IMR-90 (cell line): ENCODE measurements around the gene METTL17. TPM values are rescaled to one million over a fixed set of nuclear protein-coding genes. Genes with fewer than 3 reads are reported as not detected.

Source experiments
- ATAC-seq: fragments of 200-7000 bp; cut with Tn5 transposase; 2 replicates; pipeline ENCODE4 v1.9.1; 2020; ENCODE audit warnings: low read depth, mild to moderate bottlenecking, moderate library complexity
- BruUV-seq: library from RNA; stranded (reverse); fragments of 400-500 nt; replicated peaks from 2 replicates; lab custom pipeline; 2021; lab: Mats Ljungman, UMichigan
- CTCF ChIA-PET: fragments of 300-600 bp; formaldehyde crosslinking; extraction: SDS; loops from one replicate; lab custom pipeline; 2021; ENCODE audit warnings: antibody characterized with exemption; lab: Yijun Ruan, JAX
- POLR2A ChIA-PET: fragments of 300-600 bp; sonication (Branson Sonifier 250); formaldehyde crosslinking; loops from one replicate; lab custom pipeline; 2022; ENCODE audit warnings: antibody characterized with exemption; ENCODE audit not compliant: unreplicated experiment; lab: Charles Lee
- DNase-seq: peaks from one replicate; pipeline ENCODE4 v3.0.0; 2013
- H2AFZ ChIP-seq: replicated peaks from 2 replicates; pipeline ENCODE3; 2013; ENCODE audit warnings: low read length, mild to moderate bottlenecking; ENCODE audit not compliant: poor library complexity
- H2AK5ac ChIP-seq: 2 replicates; pipeline ENCODE4 v1.6.1; 2013; ENCODE audit warnings: low read depth, low read length, inconsistent platforms
- H2AK9ac ChIP-seq: replicated peaks from 2 replicates; pipeline ENCODE3; 2013; ENCODE audit warnings: mild to moderate bottlenecking, low read depth, low read length, moderate library complexity; ENCODE audit not compliant: poor library complexity
- H2BK120ac ChIP-seq: 2 replicates; pipeline ENCODE4 v1.6.1; 2013; ENCODE audit warnings: low read depth, low read length, inconsistent platforms
- H2BK15ac ChIP-seq: 3 replicates; pipeline ENCODE4 v1.6.1; 2013; ENCODE audit warnings: low read depth, low read length, inconsistent platforms
- H2BK20ac ChIP-seq: 2 replicates; pipeline ENCODE4 v1.6.1; 2013; ENCODE audit warnings: low read depth, mild to moderate bottlenecking, inconsistent platforms, low read length, moderate library complexity
- H2BK5ac ChIP-seq: 2 replicates; pipeline ENCODE4 v1.6.1; 2013; ENCODE audit warnings: mild to moderate bottlenecking, low read depth, low read length, inconsistent platforms; ENCODE audit not compliant: poor library complexity, severe bottlenecking
- H3K14ac ChIP-seq: replicated peaks from 2 replicates; pipeline ENCODE4 v1.6.1; 2013; ENCODE audit warnings: low read depth, low read length, inconsistent platforms
- H3K18ac ChIP-seq: 2 replicates; pipeline ENCODE4 v1.6.1; 2013; ENCODE audit warnings: low read depth, low read length, control low read depth
- H3K23ac ChIP-seq: 2 replicates; pipeline ENCODE4 v1.6.1; 2013; ENCODE audit warnings: low read depth, low read length, inconsistent platforms
- H3K27ac ChIP-seq: 2 replicates; pipeline ENCODE4 v1.5.1; 2013; ENCODE audit warnings: mild to moderate bottlenecking, control low read depth, low read length; ENCODE audit not compliant: insufficient read depth
- H3K27me3 ChIP-seq: 2 replicates; pipeline ENCODE4 v1.6.1; 2013; ENCODE audit warnings: low read length; ENCODE audit not compliant: control insufficient read depth, insufficient read depth
- H3K36me3 ChIP-seq: 2 replicates; pipeline ENCODE4 v1.6.1; 2013; ENCODE audit warnings: low read length, mixed read lengths; ENCODE audit not compliant: control insufficient read depth, insufficient read depth
- H3K4ac ChIP-seq: 2 replicates; pipeline ENCODE4 v1.6.1; 2013; ENCODE audit warnings: low read depth, low read length, inconsistent platforms
- H3K4me1 ChIP-seq: 2 replicates; pipeline ENCODE4 v1.6.1; 2013; ENCODE audit warnings: low read length, mixed read lengths; ENCODE audit not compliant: control insufficient read depth, insufficient read depth
- H3K4me2 ChIP-seq: 2 replicates; pipeline ENCODE4 v1.6.1; 2013; ENCODE audit warnings: low read depth, mild to moderate bottlenecking, control low read depth, low read length, moderate library complexity
- H3K4me3 ChIP-seq: 2 replicates; pipeline ENCODE4 v1.5.1; 2013; ENCODE audit warnings: low read depth, mild to moderate bottlenecking, control low read depth, low read length, moderate library complexity; ENCODE audit not compliant: insufficient read depth
- H3K56ac ChIP-seq: 2 replicates; pipeline ENCODE4 v1.6.1; 2013; ENCODE audit warnings: low read length, inconsistent platforms; ENCODE audit not compliant: insufficient read depth; ENCODE audit errors: extremely low read depth
- H3K79me1 ChIP-seq, 2 experiments: 2 replicates each; pipeline ENCODE4 v1.6.1; 2013; ENCODE audit warnings: low read length in 2 of 2, inconsistent platforms in 1 of 2, low read depth in 1 of 2
- H3K9ac ChIP-seq: 2 replicates; pipeline ENCODE4 v1.6.1; 2013; ENCODE audit warnings: low read depth, low read length, control low read depth
- H3K9me1 ChIP-seq: 2 replicates; pipeline ENCODE4 v1.6.1; 2013; ENCODE audit warnings: low read length, inconsistent platforms; ENCODE audit not compliant: insufficient read depth
- H3K9me3 ChIP-seq: 2 replicates; pipeline ENCODE4 v1.6.1; 2013; ENCODE audit warnings: low read length; ENCODE audit not compliant: control insufficient read depth, insufficient read depth
- H4K20me1 ChIP-seq: 2 replicates; pipeline ENCODE4 v1.6.1; 2013; ENCODE audit warnings: low read length, inconsistent platforms; ENCODE audit not compliant: insufficient read depth
- H4K5ac ChIP-seq: 2 replicates; pipeline ENCODE4 v1.6.1; 2013; ENCODE audit warnings: mild to moderate bottlenecking, low read depth, low read length, control low read depth
- H4K8ac ChIP-seq, 2 experiments: 2 replicates each; pipeline ENCODE4 v1.6.1; 2013; ENCODE audit warnings: low read depth in 2 of 2, low read length in 2 of 2, control low read depth in 1 of 2, inconsistent platforms in 1 of 2
- H4K91ac ChIP-seq: 2 replicates; pipeline ENCODE4 v1.6.1; 2013; ENCODE audit warnings: low read depth, low read length, inconsistent platforms; ENCODE audit not compliant: insufficient read depth
- CTCF ChIP-seq: conservative IDR thresholded peaks from 2 replicates; pipeline ENCODE4 v1.5.1; 2012; ENCODE audit warnings: mild to moderate bottlenecking, low read depth, low read length, improper control_type of control experiment
- NFE2L2 ChIP-seq: fragments of 150-350 bp; IDR thresholded peaks from 2 replicates; pipeline ENCODE4 v1.6.1; 2016; ENCODE audit warnings: low read depth, mild to moderate bottlenecking, low read length
- RAD21 ChIP-seq: IDR thresholded peaks from 2 replicates; pipeline ENCODE4 v1.6.1; 2012; ENCODE audit warnings: low read length, improper control_type of control experiment
- RCOR1 ChIP-seq: IDR thresholded peaks from 2 replicates; pipeline ENCODE4 v1.6.1; 2012; ENCODE audit warnings: mild to moderate bottlenecking, low read length, improper control_type of control experiment; ENCODE audit not compliant: insufficient replicate concordance
- SMC3 ChIP-seq: fragments of 150-350 bp; IDR thresholded peaks from 2 replicates; pipeline ENCODE4 v1.6.1; 2016; ENCODE audit warnings: low read depth, mild to moderate bottlenecking, antibody characterized with exemption, low read length, moderate library complexity
- WGBS, 2 experiments: methylation state at CpG; one replicate each; pipeline versions ENCODE4 v1.1.5 to v1.1.7; 2013; ENCODE audit warnings: missing lambda C conversion rate in 2 of 2; ENCODE audit not compliant: insufficient read length in 1 of 2; ENCODE audit errors: extremely low coverage in 2 of 2; 5-methylcytosine and 5-hydroxymethylcytosine counted together
- dilution Hi-C: fragments of 300-500 bp; cut with HindIII; formaldehyde crosslinking; loops from one replicate; pipeline ENCODE4 v1.14.3; 2018; ENCODE audit warnings: low sequenced_read_pairs; ENCODE audit not compliant: unreplicated experiment
- in situ Hi-C: fragments of 300-500 bp; cut with MboI; formaldehyde crosslinking; loops from 3 replicates; pipeline ENCODE4 v1.14.3; 2019; ENCODE audit warnings: low sequenced_read_pairs, inconsistent platforms, mixed read lengths
- intact Hi-C: fragments of 100-400 bp; cut with micrococcal nuclease; formaldehyde crosslinking; loops from 2 replicates; pipeline ENCODE4 v1.10.0; 2022
- polyA plus RNA-seq, 3 experiments: library from polyadenylated mRNA; depleted of rRNA; stranded (reverse); fragments of >200 nt; gene quantifications; 2 replicates each; pipeline ENCODE4 v1.2.3, GENCODE V29; 2012; ENCODE audit warnings: low replicate concordance in 1 of 3
- total RNA-seq: library from RNA; depleted of rRNA; stranded (reverse); fragments of >200 nt; gene quantifications from 2 replicates; pipeline ENCODE4 v1.2.3, GENCODE V29; 2012

The METTL17 gene
- total and polyA plus RNA-seq, 2 of the 4 experiments (the other 2 are of a cell fraction) = 32.8 to 69.7 TPM

- Histone ChIP-seq H3K9ac (no peak overlapping the region), H3K27ac (no peak overlapping the region), H3K27me3 (peaks cover 5% of the 10 kb centered on the region), H2BK5ac (no peak overlapping the region), H4K20me1 (no peaks in the 10 kb centered on the region), H4K91ac (no peak overlapping the region), H2BK20ac (no peak overlapping the region), H3K14ac (no peak overlapping the region), H3K79me1 (no peaks in the 10 kb centered on the region), H4K8ac (no peak overlapping the region), H2AFZ (no peak overlapping the region), H3K56ac (no peak overlapping the region), H3K23ac (no peak overlapping the region), H3K9me3 (no peaks in the 10 kb centered on the region), H3K4me1 (peaks cover 3% of the 10 kb centered on the region), H3K36me3 (peaks cover 4% of the 10 kb centered on the region), H3K4ac (no peak overlapping the region), H3K18ac (no peak overlapping the region), H3K9me1 (no peaks in the 10 kb centered on the region), H2BK120ac (no peak overlapping the region), H3K4me3 (no peak overlapping the region), H2BK15ac (no peak overlapping the region), H2AK9ac (no peak overlapping the region), H2AK5ac (no peak overlapping the region), H4K5ac (no peak overlapping the region), H3K4me2 (no peak overlapping the region)
- WGBS, 2 experiments = no CpG with 5 or more reads among the region's 7 CpGs
- intact Hi-C loops = no loop called here
- ChIA-PET POLR2A (no interaction called here), CTCF (interaction anchor here (1.4 kb wide), 1 partner anchor 13 kb away, joined by 6 read pairs; no protein-coding TSS in a partner anchor)
- TF ChIP-seq CTCF (no peak), RCOR1 (no peak), RAD21 (no peak), NFE2L2 (no peak), SMC3 (no peak)
- BruUV-seq = no TSS peak
- no peak for DNase-seq
- dilution Hi-C loops = no loop called here
- ATAC-seq = no peak
- in situ Hi-C loops = no loop called here
Measured at GRCh38 chr14:21001218-21001617, 11.4 kb downstream of the METTL17 start.
